K562 (cell line): Measurements from ENCODE around the gene EMC8. TPM values are rescaled to one million over a fixed set of nuclear protein-coding genes. Genes with fewer than 3 reads are reported as not detected.

Experiments used
- ATF7 ChIP-seq: fragments of 450-650 bp; IDR thresholded peaks from 2 replicates; pipeline ENCODE4 v1.7.1; 2014; ENCODE audit warnings: mild to moderate bottlenecking, moderate library complexity
- CBFA2T2 ChIP-seq: fragments of 450-650 bp; conservative IDR thresholded peaks from 2 replicates; pipeline ENCODE4 v1.6.1; 2017; ENCODE audit warnings: mild to moderate bottlenecking
- CREM ChIP-seq: IDR thresholded peaks from 2 replicates; pipeline ENCODE4 v1.6.1; 2014; ENCODE audit warnings: antibody characterized with exemption, low read depth
- CTCF ChIP-seq, 3 experiments: IDR thresholded peaks in 2 of 3; conservative IDR thresholded peaks in 1 of 3; 2 replicates each; pipeline ENCODE4 v1.5.1; 2011 to 2012; ENCODE audit warnings: low read length in 3 of 3, mild to moderate bottlenecking in 3 of 3, control low read depth in 2 of 3, improper control_type of control experiment in 1 of 3, inconsistent platforms in 1 of 3, low read depth in 1 of 3, mixed read lengths in 1 of 3, moderate library complexity in 1 of 3; ENCODE audit not compliant: insufficient read depth in 2 of 3
- ERF ChIP-seq: fragments of 450-650 bp; formaldehyde crosslinking; IDR thresholded peaks from 2 replicates; pipeline ENCODE4 v1.4.0; 2020; ENCODE audit warnings: mild to moderate bottlenecking, mixed read lengths
- FOXA1 ChIP-seq: fragments of 450-650 bp; IDR thresholded peaks from 2 replicates; pipeline ENCODE4 v1.6.1; 2016; ENCODE audit warnings: mild to moderate bottlenecking, borderline replicate concordance
- FOXK1 ChIP-seq: sonication (generic); formaldehyde crosslinking; IDR thresholded peaks from 2 replicates; pipeline ENCODE4 v1.8.0; 2022; ENCODE audit warnings: missing genetic modification reagents, mild to moderate bottlenecking, borderline replicate concordance
- ILK ChIP-seq: fragments of 450-650 bp; IDR thresholded peaks from 2 replicates; pipeline ENCODE4 v1.6.1; 2016; ENCODE audit warnings: missing genetic modification characterization, low read depth, mild to moderate bottlenecking, missing compliant biosample characterization, moderate library complexity, borderline replicate concordance
- KDM5B ChIP-seq: fragments of 200-600 bp; sonication (generic); IDR thresholded peaks from 2 replicates; pipeline ENCODE4 v1.6.1; 2012; ENCODE audit warnings: low read depth, mild to moderate bottlenecking, moderate library complexity, low read length, control low read depth, inconsistent platforms; ENCODE audit not compliant: insufficient replicate concordance
- MCM3 ChIP-seq: fragments of 450-650 bp; IDR thresholded peaks from 2 replicates; pipeline ENCODE4 v1.6.1; 2016
- MTA2 ChIP-seq: fragments of 450-650 bp; IDR thresholded peaks from 2 replicates; pipeline ENCODE4 v1.6.1; 2016; ENCODE audit warnings: low read depth
- NKRF ChIP-seq: fragments of 450-650 bp; IDR thresholded peaks from 2 replicates; pipeline ENCODE4 v1.6.1; 2016; ENCODE audit warnings: borderline replicate concordance
- NRF1 ChIP-seq, 2 experiments: fragments of 450-650 bp; IDR thresholded peaks in 1 of 2; conservative IDR thresholded peaks in 1 of 2; 2 replicates each; pipeline ENCODE4 v1.6.1; 2014; ENCODE audit warnings: mild to moderate bottlenecking in 2 of 2
- RBM14 ChIP-seq: fragments of 200-400 bp; formaldehyde crosslinking; IDR thresholded peaks from 2 replicates; pipeline ENCODE4 v1.6.1; 2018; ENCODE audit warnings: low read depth, mild to moderate bottlenecking, low read length, moderate library complexity, borderline replicate concordance; ENCODE audit not compliant: insufficient read depth
- RUNX1 ChIP-seq: sonication (generic); IDR thresholded peaks from 2 replicates; pipeline ENCODE4 v1.6.1; 2016; ENCODE audit warnings: antibody characterized with exemption, low read depth
- SMARCE1 ChIP-seq: fragments of 450-650 bp; IDR thresholded peaks from 2 replicates; pipeline ENCODE4 v1.7.1; 2016; ENCODE audit warnings: mild to moderate bottlenecking
- SMC3 ChIP-seq: conservative IDR thresholded peaks from 2 replicates; pipeline ENCODE4 v1.6.1; 2011; ENCODE audit warnings: low read depth, low read length, improper control_type of control experiment; ENCODE audit not compliant: insufficient read depth
- SUPT5H ChIP-seq: fragments of 450-650 bp; IDR thresholded peaks from 2 replicates; pipeline ENCODE4 v1.6.1; 2016
- TBP ChIP-seq: optimal IDR thresholded peaks from 2 replicates; pipeline ENCODE3; 2011; ENCODE audit warnings: low read depth, low read length, improper control_type of control experiment
- ZFP30 ChIP-seq: fragments of 250-450 bp; sonication (Bioruptor Pico); IDR thresholded peaks from 2 replicates; pipeline ENCODE4 v1.8.0; 2022; ENCODE audit warnings: moderate library complexity, mild to moderate bottlenecking, inconsistent platforms, borderline replicate concordance
- ZNF408 ChIP-seq: fragments of 250-450 bp; sonication (Bioruptor Pico); IDR thresholded peaks from 2 replicates; pipeline ENCODE4 v1.4.0; 2020; ENCODE audit warnings: low read depth, mild to moderate bottlenecking, moderate library complexity
- polyA plus RNA-seq, 8 experiments: library from polyadenylated mRNA; depleted of rRNA in 4 of 8; stranded (reverse) in 5 of 8; unstranded in 3 of 8; fragments of >200 nt; fragmentation: Nextera tagmentation in 2 of 8; fragmentation: Illumina TruSeq in 1 of 8; extraction: Ambion mirVana in 2 of 8; extraction: Trizol in 1 of 8; gene quantifications; 2 replicates each; pipeline versions ENCODE4 v1.2.1 to v1.2.3, GENCODE V29; 2011 to 2014; ENCODE audit warnings: inconsistent platforms in 1 of 8, missing spikeins in 1 of 8
- total RNA-seq, 7 experiments: library from RNA; depleted of rRNA in 6 of 7; stranded (reverse); fragments of >200 nt in 6 of 7; fragmentation: Illumina TruSeq in 2 of 7; extraction: Trizol in 2 of 7; gene quantifications; 2 replicates each; pipeline versions ENCODE4 v1.2.1 to v1.2.3, GENCODE V29; 2011 to 2021; ENCODE audit warnings: low replicate concordance in 1 of 7
- TF ChIP-seq, protein P1 (sequence below): fragments of 450-650 bp; IDR thresholded peaks from 2 replicates; pipeline ENCODE4 v1.6.1; 2014; ENCODE audit warnings: low read depth, mild to moderate bottlenecking, moderate library complexity, borderline replicate concordance
- TF ChIP-seq, protein P2 (sequence below): sonication (generic); IDR thresholded peaks from 2 replicates; pipeline ENCODE4 v1.6.1; 2016

Gene EMC8
- total and polyA plus RNA-seq, 9 of the 15 experiments (the other 6 are each of a cell fraction or from before 2014, with no cell fraction given): 11.4 to 81.8 (median 48.6) TPM

DNA sequence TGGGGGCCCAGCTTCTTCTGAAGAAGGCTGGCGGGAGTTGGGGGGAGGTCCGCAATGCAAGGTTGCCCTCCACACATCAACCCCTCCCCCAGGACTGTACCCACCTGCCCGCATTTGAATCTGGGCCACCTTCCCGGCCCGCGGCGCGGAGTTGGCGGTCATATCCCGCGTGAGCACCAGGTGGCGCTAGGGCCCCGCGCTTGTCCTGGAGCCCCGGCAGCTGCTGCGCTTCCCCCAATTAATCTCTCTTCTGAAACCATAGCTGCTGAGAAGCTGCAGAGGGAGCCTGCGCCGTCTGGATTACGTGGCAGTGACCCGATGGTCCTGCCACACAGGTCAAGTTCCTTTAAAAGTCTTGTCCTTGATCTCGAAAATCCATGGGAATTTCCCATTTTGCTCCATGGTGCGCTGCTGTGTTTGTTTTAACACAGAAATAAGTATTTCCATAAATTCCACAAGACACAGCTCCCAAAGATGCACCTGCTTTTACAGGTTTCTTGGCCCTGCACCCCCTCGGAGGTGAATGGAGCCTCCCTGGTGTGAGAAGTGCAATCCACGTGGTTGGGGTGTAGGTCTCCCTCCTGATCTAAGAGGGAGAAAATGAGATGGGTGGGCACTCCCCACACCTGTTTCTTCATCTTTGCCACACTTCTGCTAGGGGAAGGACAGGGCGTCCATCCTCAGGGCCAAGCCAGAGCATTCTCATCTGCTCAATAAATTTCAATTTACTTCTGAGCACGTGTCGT, 22.2 kb upstream of the EMC8 start (continued):
- TF ChIP-seq, protein P1, sequence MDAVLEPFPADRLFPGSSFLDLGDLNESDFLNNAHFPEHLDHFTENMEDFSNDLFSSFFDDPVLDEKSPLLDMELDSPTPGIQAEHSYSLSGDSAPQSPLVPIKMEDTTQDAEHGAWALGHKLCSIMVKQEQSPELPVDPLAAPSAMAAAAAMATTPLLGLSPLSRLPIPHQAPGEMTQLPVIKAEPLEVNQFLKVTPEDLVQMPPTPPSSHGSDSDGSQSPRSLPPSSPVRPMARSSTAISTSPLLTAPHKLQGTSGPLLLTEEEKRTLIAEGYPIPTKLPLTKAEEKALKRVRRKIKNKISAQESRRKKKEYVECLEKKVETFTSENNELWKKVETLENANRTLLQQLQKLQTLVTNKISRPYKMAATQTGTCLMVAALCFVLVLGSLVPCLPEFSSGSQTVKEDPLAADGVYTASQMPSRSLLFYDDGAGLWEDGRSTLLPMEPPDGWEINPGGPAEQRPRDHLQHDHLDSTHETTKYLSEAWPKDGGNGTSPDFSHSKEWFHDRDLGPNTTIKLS: peak; percentile 90
- TF ChIP-seq ILK: no peak
- TF ChIP-seq, protein P2, sequence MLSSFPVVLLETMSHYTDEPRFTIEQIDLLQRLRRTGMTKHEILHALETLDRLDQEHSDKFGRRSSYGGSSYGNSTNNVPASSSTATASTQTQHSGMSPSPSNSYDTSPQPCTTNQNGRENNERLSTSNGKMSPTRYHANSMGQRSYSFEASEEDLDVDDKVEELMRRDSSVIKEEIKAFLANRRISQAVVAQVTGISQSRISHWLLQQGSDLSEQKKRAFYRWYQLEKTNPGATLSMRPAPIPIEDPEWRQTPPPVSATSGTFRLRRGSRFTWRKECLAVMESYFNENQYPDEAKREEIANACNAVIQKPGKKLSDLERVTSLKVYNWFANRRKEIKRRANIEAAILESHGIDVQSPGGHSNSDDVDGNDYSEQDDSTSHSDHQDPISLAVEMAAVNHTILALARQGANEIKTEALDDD: no peak
- no peak for TF ChIP-seq RUNX1
- no peak for TF ChIP-seq ERF (CRISPR knock-in tag)
- peak; percentile 27; the same call in 1 of the 2 replicates for TF ChIP-seq CREM
- peak; percentile 31 to 40; a peak in 3 of 4 replicates for TF ChIP-seq NRF1 (conservative IDR thresholded peaks at IDR 0.05 in 1 of 2, IDR thresholded peaks at IDR 0.05 in 1 of 2)
- TF ChIP-seq KDM5B: no peak
- no peak for TF ChIP-seq RBM14
- TF ChIP-seq CBFA2T2: no peak
- TF ChIP-seq SMARCE1: no peak
- no peak for TF ChIP-seq TBP
- peak; percentile 79 for TF ChIP-seq ATF7
- peak; percentile 98 for TF ChIP-seq SMC3
- no peak for TF ChIP-seq ZNF408
- no peak for TF ChIP-seq ZFP30 (CRISPR knock-in tag)
- no peak for TF ChIP-seq FOXA1
- no peak for TF ChIP-seq MCM3
- TF ChIP-seq SUPT5H: no peak
- TF ChIP-seq CTCF (IDR thresholded peaks at IDR 0.05 in 2 of 3, conservative IDR thresholded peaks at IDR 0.05 in 1 of 3; ENCODE audit: insufficient read depth in 2 of 3, low read depth in 1 of 3, low read length in 3 of 3): peak; percentile 93 to 98 (median 95)
- no peak for TF ChIP-seq FOXK1
- no peak for TF ChIP-seq NKRF
- no peak for TF ChIP-seq MTA2
